ENCODE measurements around the gene TENM4.

The TENM4 gene

GRCh38 chr11:79447038-79447786 lies 6.4 kb upstream of the TENM4 start:
- DNase-seq, result no peak

GRCh38 chr11:79444923-79445322 lies 4.1 kb upstream of the TENM4 start:
- no peak for DNase-seq

GRCh38 chr11:79441461-79441875 lies 638 bp upstream of the TENM4 start:
- DNase-seq, result peak; percentile 57

GRCh38 chr11:79439886-79440570 lies 802 bp downstream of the TENM4 start:
- DNase-seq, result peak; percentile 33

- no peak for DNase-seq
Observed at GRCh38 chr11:79439410-79439885, 1.4 kb downstream of the TENM4 start.

- no peak for DNase-seq
Observed at GRCh38 chr11:79438631-79439409, 2.0 kb downstream of the TENM4 start.

- peak; percentile 61 for DNase-seq
Observed at GRCh38 chr11:79437981-79438630, 2.7 kb downstream of the TENM4 start.

- peak; percentile 56 for DNase-seq
Observed at GRCh38 chr11:79437278-79437980, 3.4 kb downstream of the TENM4 start.

GRCh38 chr11:79436919-79437277 lies 3.9 kb downstream of the TENM4 start:
- no peak for DNase-seq

GRCh38 chr11:79434283-79434682 lies 6.5 kb downstream of the TENM4 start:
- DNase-seq, result no peak

GRCh38 chr11:79432138-79432537 lies 8.7 kb downstream of the TENM4 start:
- no peak for DNase-seq

- DNase-seq, result peak; percentile 44
Observed at GRCh38 chr11:79431535-79431934, 9.3 kb downstream of the TENM4 start.

GRCh38 chr11:79430280-79430679 lies 10.6 kb downstream of the TENM4 start:
- no peak for DNase-seq

- no peak for DNase-seq
Observed at GRCh38 chr11:79428406-79428805, 12.4 kb downstream of the TENM4 start.

- no peak for DNase-seq
Observed at GRCh38 chr11:79427611-79428327, 13.1 kb downstream of the TENM4 start.

- no peak for DNase-seq
Observed at GRCh38 chr11:79427126-79427525, 13.7 kb downstream of the TENM4 start.

GRCh38 chr11:79425463-79425862 lies 15.4 kb downstream of the TENM4 start:
- DNase-seq, result no peak

- DNase-seq, result no peak
Observed at GRCh38 chr11:79423736-79424135, 17.1 kb downstream of the TENM4 start.

GRCh38 chr11:79422866-79423265 lies 18.0 kb downstream of the TENM4 start:
- peak; percentile 62 for DNase-seq

- DNase-seq, result no peak
Observed at GRCh38 chr11:79421820-79422219, 19.0 kb downstream of the TENM4 start.

- no peak for DNase-seq
Observed at GRCh38 chr11:79419120-79419519, 21.7 kb downstream of the TENM4 start.
